Hematopoietic multipotent progenitor cell (in vitro differentiated cells): Measurements from ENCODE around the gene RAPSN. TPM values are rescaled to one million over a fixed set of nuclear protein-coding genes. Genes with fewer than 3 reads are reported as not detected.

Source experiments
- DNase-seq, 3 donors: peaks; one replicate each; pipeline ENCODE4 v3.0.0-alpha.2; 2011 to 2015; ENCODE audit warnings: low read depth in 2 of 3, low spot score in 2 of 3
- small RNA-seq: library from RNA; depleted of rRNA; stranded (forward); fragments of <200 nt; gene quantifications from one replicate; pipeline ENCODE3, GENCODE V24; 2012
- total RNA-seq: library from RNA; depleted of rRNA; stranded (reverse); fragments of >200 nt; gene quantifications from one replicate; pipeline ENCODE4 v1.2.3, GENCODE V29; 2012

Gene RAPSN
- total RNA-seq, 1 donor, result 0.54 TPM

GRCh38 chr11:47391711-47392432 is 57.1 kb downstream of the RAPSN start:
- no peak for DNase-seq

GRCh38 chr11:47391077-47391583 is 57.8 kb downstream of the RAPSN start:
- DNase-seq, result no peak

GRCh38 chr11:47390422-47390760 is 58.5 kb downstream of the RAPSN start:
- no peak for DNase-seq

- no peak for DNase-seq
These were observed 59.1 kb downstream of the RAPSN start for GRCh38 chr11:47389577-47390421.

GRCh38 chr11:47388697-47389576 is 60.0 kb downstream of the RAPSN start:
- DNase-seq, result no peak

GRCh38 chr11:47387944-47388696 is 60.8 kb downstream of the RAPSN start:
- DNase-seq, result no peak

Small RNA genes lying within 50 kb of the gene (small RNA-seq; reads per million reads assigned to genes)
- not detected for gene MIR4487

Other genes starting within 250 kb of the RAPSN start
- gene DDB2, start 234.2 kb downstream of the RAPSN start, total RNA-seq, result 25.9 TPM
- 37.4 TPM for gene ACP2, start 200.3 kb downstream of the RAPSN start, total RNA-seq
- 69.5 TPM for gene NR1H3, start 191.1 kb downstream of the RAPSN start, total RNA-seq
- gene MADD, start 179.0 kb downstream of the RAPSN start, total RNA-seq, result 116 TPM
- 0.27 TPM for gene MYBPC3, start 96.4 kb downstream of the RAPSN start, total RNA-seq
- gene SPI1, start 70.6 kb downstream of the RAPSN start, total RNA-seq, result 99.6 TPM
- gene SLC39A13, start 40.5 kb downstream of the RAPSN start, total RNA-seq, result 26.4 TPM
- 60.3 TPM for gene PSMC3, start 22.7 kb downstream of the RAPSN start, total RNA-seq
- 94.5 TPM for gene CELF1, start 104.0 kb upstream of the RAPSN start, total RNA-seq
- 110 TPM for gene PTPMT1, start 116.5 kb upstream of the RAPSN start, total RNA-seq
- 33.1 TPM for gene KBTBD4, start 129.8 kb upstream of the RAPSN start, total RNA-seq
- gene NDUFS3, start 129.9 kb upstream of the RAPSN start, total RNA-seq, result 97.8 TPM
- gene FAM180B, start 137.5 kb upstream of the RAPSN start, total RNA-seq, result 0.27 TPM
- gene C1QTNF4, start 145.3 kb upstream of the RAPSN start, total RNA-seq, result 97.2 TPM
- gene MTCH2, start 193.4 kb upstream of the RAPSN start, total RNA-seq, result 39.3 TPM